GM23248 (cell line): ENCODE results near the gene PGBD2. TPM values are rescaled to one million over a fixed set of nuclear protein-coding genes. Genes with fewer than 3 reads are reported as not detected.

Experiments used
- DNase-seq: peaks from one replicate; pipeline ENCODE4 v3.0.0-alpha.2; 2015
- H2AFZ ChIP-seq: fragments of 200-600 bp; sonication (generic); 2 replicates; pipeline ENCODE4 v1.6.1; 2016; ENCODE audit warnings: antibody characterized with exemption
- H3F3A ChIP-seq: fragments of 200-600 bp; sonication (generic); 2 replicates; pipeline ENCODE4 v1.6.1; 2016; ENCODE audit warnings: mild to moderate bottlenecking, antibody characterized with exemption, mixed run types; ENCODE audit not compliant: insufficient read depth
- H3K27ac ChIP-seq: fragments of 200-600 bp; sonication (generic); 2 replicates; pipeline ENCODE4 v1.5.1; 2016; ENCODE audit warnings: mild to moderate bottlenecking
- H3K27me3 ChIP-seq: fragments of 200-600 bp; sonication (generic); replicated peaks from 2 replicates; pipeline ENCODE4 v1.6.1; 2016; ENCODE audit warnings: mild to moderate bottlenecking; ENCODE audit not compliant: insufficient read depth
- H3K36me3 ChIP-seq: fragments of 200-600 bp; sonication (generic); 2 replicates; pipeline ENCODE4 v1.6.1; 2016; ENCODE audit warnings: low read depth, mild to moderate bottlenecking
- H3K4me1 ChIP-seq: fragments of 200-600 bp; sonication (generic); 2 replicates; pipeline ENCODE4 v1.6.1; 2016; ENCODE audit warnings: mild to moderate bottlenecking; ENCODE audit not compliant: insufficient read depth
- H3K4me2 ChIP-seq: fragments of 200-600 bp; sonication (generic); one replicate; pipeline ENCODE4 v1.6.1; 2016; ENCODE audit warnings: mild to moderate bottlenecking; ENCODE audit not compliant: unreplicated experiment
- H3K4me3 ChIP-seq: fragments of 200-600 bp; sonication (generic); 2 replicates; pipeline ENCODE4 v1.5.1; 2016; ENCODE audit warnings: mild to moderate bottlenecking
- H3K79me2 ChIP-seq: fragments of 200-600 bp; sonication (generic); 2 replicates; pipeline ENCODE4 v1.6.1; 2016; ENCODE audit warnings: mild to moderate bottlenecking; ENCODE audit not compliant: insufficient read depth
- H3K9ac ChIP-seq: fragments of 200-600 bp; sonication (generic); 2 replicates; pipeline ENCODE4 v1.6.1; 2016; ENCODE audit warnings: mild to moderate bottlenecking
- H3K9me2 ChIP-seq: fragments of 200-600 bp; sonication (generic); 2 replicates; pipeline ENCODE4 v1.6.1; 2016; ENCODE audit warnings: mixed run types, mild to moderate bottlenecking, moderate library complexity; ENCODE audit not compliant: insufficient read depth
- H3K9me3 ChIP-seq: fragments of 200-600 bp; sonication (generic); one replicate; pipeline ENCODE4 v1.6.1; 2017; ENCODE audit warnings: low read depth
- H4K20me1 ChIP-seq: fragments of 200-600 bp; sonication (generic); 2 replicates; pipeline ENCODE4 v1.6.0; 2016; ENCODE audit not compliant: insufficient read depth
- EZH2 ChIP-seq: fragments of 200-600 bp; sonication (generic); IDR thresholded peaks from 2 replicates; pipeline ENCODE4 v1.6.1; 2018; ENCODE audit warnings: antibody characterized with exemption, mild to moderate bottlenecking; ENCODE audit not compliant: insufficient read depth, poor library complexity, severe bottlenecking
- EZH2phosphoT487 ChIP-seq: fragments of 200-600 bp; sonication (generic); IDR thresholded peaks from 2 replicates; pipeline ENCODE4 v1.6.1; 2018; ENCODE audit warnings: antibody characterized with exemption, moderate library complexity, mild to moderate bottlenecking, low read depth; ENCODE audit not compliant: insufficient read depth
- WGBS, 2 experiments: methylation state at CpG; one replicate each; pipeline ENCODE4 v1.1.6; 2015 to 2017; ENCODE audit warnings: low lambda C conversion rate in 2 of 2, low coverage in 1 of 2; ENCODE audit errors: missing lambda C conversion rate in 2 of 2; 5-methylcytosine and 5-hydroxymethylcytosine counted together
- in situ Hi-C: fragments of 300-500 bp; cut with MboI; formaldehyde crosslinking; loops from 2 replicates; pipeline ENCODE4 v1.15.0; 2020
- polyA plus RNA-seq: library from polyadenylated mRNA; unstranded; fragments of >200 nt; fragmentation: Nextera tagmentation; extraction: Ambion mirVana; gene quantifications from 2 replicates; pipeline ENCODE4 v1.2.1, GENCODE V29; 2016
- total RNA-seq: library from RNA; depleted of rRNA; stranded (reverse); fragments of >200 nt; shearing (Covaris generic); gene quantifications from 2 replicates; pipeline ENCODE4 v1.2.3, GENCODE V29; 2014

PGBD2 gene
- total and polyA plus RNA-seq, 2 experiments from 2014 or later = 3.5 to 5.8 TPM

- Histone ChIP-seq H3K9me2 (no peaks in the 10 kb centered on the region), H2AFZ (no peak overlapping the region), H3K4me1 (no peaks in the 10 kb centered on the region), H3K27me3 (0 out of 2 replicates have a peak, but pooled peaks cover 4% of the 10 kb centered on the region), H3K9ac (no peak overlapping the region), H4K20me1 (no peaks in the 10 kb centered on the region), H3K4me3 (no peak overlapping the region), H3F3A (no peaks in the 10 kb centered on the region), H3K36me3 (no peaks in the 10 kb centered on the region), H3K4me2 (no peak overlapping the region), H3K79me2 (no peaks in the 10 kb centered on the region), H3K27ac (no peak overlapping the region), H3K9me3 (no peaks in the 10 kb centered on the region)
- in situ Hi-C loops = no loop called here
- TF ChIP-seq EZH2phosphoT487 = no peak
- no peak for TF ChIP-seq EZH2
- WGBS, 2 experiments = 77 to 78% methylated on average over 2 of the region's 2 CpGs
- DNase-seq = no peak
Measured at GRCh38 chr1:248891758-248892157, 14.3 kb upstream of the PGBD2 start.

- Histone ChIP-seq H2AFZ (no peak overlapping the region), H3F3A (no peaks in the 10 kb centered on the region), H3K4me2 (no peak overlapping the region), H3K79me2 (no peaks in the 10 kb centered on the region), H3K27me3 (peaks cover 4% of the 10 kb centered on the region; the same call in 1 of the 2 replicates), H3K36me3 (no peaks in the 10 kb centered on the region), H4K20me1 (no peaks in the 10 kb centered on the region), H3K4me3 (no peak overlapping the region), H3K9me2 (no peaks in the 10 kb centered on the region), H3K27ac (no peak overlapping the region), H3K4me1 (no peaks in the 10 kb centered on the region), H3K9ac (no peak overlapping the region), H3K9me3 (no peaks in the 10 kb centered on the region)
- in situ Hi-C loops = no loop called here
- TF ChIP-seq EZH2phosphoT487 = no peak
- no peak for TF ChIP-seq EZH2
- WGBS, 2 experiments = 0 to 28% methylated on average over 1 of the region's 1 CpG
- no peak for DNase-seq
Measured at GRCh38 chr1:248892590-248892989, 13.4 kb upstream of the PGBD2 start.

DNA sequence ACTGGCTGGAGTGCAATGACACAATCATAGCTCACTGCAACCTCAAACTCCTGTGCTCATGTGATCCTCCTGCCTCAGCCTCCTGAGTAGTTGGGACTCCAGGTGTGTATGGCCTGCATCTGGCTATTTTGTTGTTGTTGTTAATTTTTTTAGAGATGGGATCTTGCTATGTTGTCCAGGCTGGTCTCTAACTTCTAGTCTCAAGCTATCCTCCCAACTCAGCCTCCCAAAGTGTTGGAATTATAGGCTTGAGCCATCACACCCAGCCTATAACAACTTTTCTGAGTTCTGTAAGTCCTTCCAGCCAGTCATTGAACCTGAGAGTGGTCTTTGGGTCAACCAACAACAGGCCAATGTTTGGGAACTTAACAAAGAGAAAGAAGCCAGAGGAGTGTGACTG is 11.2 kb upstream of the PGBD2 start:
- H3K79me2 ChIP-seq = no peaks in the 10 kb centered on the region
- no peak overlapping the region for H3K4me3 ChIP-seq
- H3K9me3 ChIP-seq = no peaks in the 10 kb centered on the region
- H3K36me3 ChIP-seq = no peaks in the 10 kb centered on the region
- no peaks in the 10 kb centered on the region for H3K9me2 ChIP-seq
- no peaks in the 10 kb centered on the region for H4K20me1 ChIP-seq
- H3F3A ChIP-seq = no peaks in the 10 kb centered on the region
- no peak overlapping the region for H3K4me2 ChIP-seq
- H3K27me3 ChIP-seq = no peaks in the 10 kb centered on the region; the same call in 1 of the 2 replicates
- no peaks in the 10 kb centered on the region for H3K4me1 ChIP-seq
- H2AFZ ChIP-seq = no peak overlapping the region
- TF ChIP-seq EZH2phosphoT487 = no peak
- no peak for TF ChIP-seq EZH2
- H3K27ac ChIP-seq = no peak overlapping the region
- H3K9ac ChIP-seq = no peak overlapping the region
- in situ Hi-C loops = no loop called here
- DNase-seq = no peak

GRCh38 chr1:248897412-248898337 is 8.4 kb upstream of the PGBD2 start:
- no peaks in the 10 kb centered on the region for H3K79me2 ChIP-seq
- no peak for TF ChIP-seq EZH2
- no peak for TF ChIP-seq EZH2phosphoT487
- H3K4me1 ChIP-seq = no peaks in the 10 kb centered on the region
- H3K4me2 ChIP-seq = no peak overlapping the region
- no peak for DNase-seq
- 25 to 32% methylated on average over 9 of the region's 9 CpGs for WGBS, 2 experiments
- no peaks in the 10 kb centered on the region for H4K20me1 ChIP-seq
- in situ Hi-C loops = no loop called here
- H3K27ac ChIP-seq = no peak overlapping the region
- no peak overlapping the region for H3K9ac ChIP-seq
- H3K4me3 ChIP-seq = no peak overlapping the region
- no peaks in the 10 kb centered on the region for H3K9me3 ChIP-seq
- H2AFZ ChIP-seq = no peak overlapping the region
- H3K36me3 ChIP-seq = no peaks in the 10 kb centered on the region
- H3K9me2 ChIP-seq = no peaks in the 10 kb centered on the region
- no peaks in the 10 kb centered on the region for H3F3A ChIP-seq
- H3K27me3 ChIP-seq = no peaks in the 10 kb centered on the region; the same call in 1 of the 2 replicates
